Endothelial cell of umbilical vein (primary cell): ENCODE data around the gene CATSPERD. TPM values are rescaled to one million over a fixed set of nuclear protein-coding genes. Genes with fewer than 3 reads are reported as not detected.

Experiments
- BruUV-seq: library from RNA; stranded (reverse); fragments of 400-500 nt; replicated peaks from 2 replicates; lab custom pipeline; 2021; lab: Mats Ljungman, UMichigan
- CTCF ChIA-PET: fragments of 300-600, 350-600 bp; sonication (Branson Sonifier 250); formaldehyde crosslinking; loops from one replicate; lab custom pipeline; 2021; ENCODE audit warnings: antibody characterized with exemption, inconsistent platforms; lab: Charles Lee
- POLR2A ChIA-PET: fragments of 300-600, 350-600 bp; sonication (Branson Sonifier 250); formaldehyde crosslinking; loops from one replicate; lab custom pipeline; 2021; ENCODE audit warnings: antibody characterized with exemption, inconsistent platforms; lab: Charles Lee
- DNase-seq: peaks from one replicate; pipeline ENCODE4 v3.0.0-alpha.2; 2011; ENCODE audit warnings: low read depth, low spot score
- FAIRE-seq: peaks from 2 replicates; lab custom pipeline; 2011; peaks lifted over from hg19 to GRCh38; lab: Jason Lieb, UNC
- H2AFZ ChIP-seq: 2 replicates; pipeline ENCODE4 v1.6.0; 2012; ENCODE audit warnings: low read depth, low read length, control low read depth, inconsistent platforms
- H3K27ac ChIP-seq: 2 replicates; pipeline ENCODE4 v1.5.1; 2011; ENCODE audit warnings: low read depth, mild to moderate bottlenecking, control low read depth, low read length, moderate library complexity; ENCODE audit not compliant: insufficient read depth
- H3K27me3 ChIP-seq, 2 experiments: 2 replicates each; pipeline versions ENCODE4 v1.6.0 to v1.6.1; 2011; ENCODE audit warnings: low read length in 2 of 2, mixed read lengths in 1 of 2; ENCODE audit not compliant: control insufficient read depth in 2 of 2, insufficient read depth in 2 of 2
- H3K36me3 ChIP-seq, 2 experiments: 2 replicates in 1 of 2; 3 replicates in 1 of 2; pipeline ENCODE4 v1.5.1; 2011; ENCODE audit warnings: low read length in 2 of 2, mild to moderate bottlenecking in 1 of 2, moderate library complexity in 1 of 2; ENCODE audit not compliant: control insufficient read depth in 2 of 2, insufficient read depth in 2 of 2; ENCODE audit errors: extremely low read depth in 1 of 2
- H3K4me1 ChIP-seq: 3 replicates; pipeline ENCODE4 v1.5.1; 2011; ENCODE audit warnings: mild to moderate bottlenecking, low read length; ENCODE audit not compliant: control insufficient read depth, insufficient read depth; ENCODE audit errors: extremely low read depth
- H3K4me2 ChIP-seq: 2 replicates; pipeline ENCODE4 v1.6.1; 2011; ENCODE audit warnings: low read length, control low read depth, mixed read lengths; ENCODE audit not compliant: insufficient read depth
- H3K4me3 ChIP-seq, 3 experiments: fragments of 200-600 bp in 1 of 3; sonication (generic), shearing (Covaris generic) in 1 of 3; replicated peaks in 1 of 3; 2 replicates each; pipeline ENCODE4 v1.5.1; 2011 to 2016; ENCODE audit warnings: control low read depth in 3 of 3, low read length in 3 of 3, mild to moderate bottlenecking in 2 of 3, inconsistent platforms in 1 of 3, low read depth in 1 of 3, moderate library complexity in 1 of 3; ENCODE audit not compliant: insufficient read depth in 1 of 3
- H3K79me2 ChIP-seq: 2 replicates; pipeline ENCODE4 v1.6.0; 2012; ENCODE audit warnings: low read length, inconsistent platforms; ENCODE audit not compliant: control insufficient read depth, insufficient read depth
- H3K9ac ChIP-seq: replicated peaks from 2 replicates; pipeline ENCODE3; 2011; ENCODE audit warnings: low read length, control low read depth; ENCODE audit not compliant: insufficient read depth; ENCODE audit errors: extremely low read depth
- H3K9me1 ChIP-seq: replicated peaks from 3 replicates; pipeline ENCODE4 v1.6.0; 2011; ENCODE audit warnings: mild to moderate bottlenecking, low read length; ENCODE audit not compliant: control insufficient read depth, insufficient read depth; ENCODE audit errors: extremely low read depth
- H3K9me3 ChIP-seq: replicated peaks from 2 replicates; pipeline ENCODE4 v1.5.1; 2012; ENCODE audit warnings: low read length, inconsistent platforms; ENCODE audit not compliant: control insufficient read depth, insufficient read depth
- H4K20me1 ChIP-seq: replicated peaks from 2 replicates; pipeline ENCODE3; 2011; ENCODE audit warnings: mild to moderate bottlenecking, low read length; ENCODE audit not compliant: control insufficient read depth, insufficient read depth; ENCODE audit errors: extremely low read depth
- EZH2 ChIP-seq: IDR thresholded peaks from 2 replicates; pipeline ENCODE4 v1.6.1; 2012; ENCODE audit warnings: borderline replicate concordance, low read depth, mild to moderate bottlenecking, moderate library complexity, low read length, inconsistent platforms; ENCODE audit not compliant: severe bottlenecking
- FOS ChIP-seq: IDR thresholded peaks from 2 replicates; pipeline ENCODE4 v1.6.1; 2011; ENCODE audit warnings: mild to moderate bottlenecking, low read length, moderate library complexity, borderline replicate concordance; ENCODE audit not compliant: insufficient read depth
- GATA2 ChIP-seq: IDR thresholded peaks from 2 replicates; pipeline ENCODE4 v1.7.0; 2011; ENCODE audit warnings: low read depth, mild to moderate bottlenecking, moderate library complexity, mixed read lengths, low read length; ENCODE audit not compliant: insufficient read length, insufficient read depth
- MAX ChIP-seq: IDR thresholded peaks from 2 replicates; pipeline ENCODE4 v1.6.1; 2011; ENCODE audit not compliant: insufficient read depth, insufficient read length
- MYC ChIP-seq: IDR thresholded peaks from one replicate; pipeline ENCODE4 v1.6.1; 2011; ENCODE audit warnings: mild to moderate bottlenecking, low read depth, low read length
- POLR2A ChIP-seq: IDR thresholded peaks from 2 replicates; pipeline ENCODE4 v1.6.1; 2012; ENCODE audit warnings: low read depth, mild to moderate bottlenecking, control low read depth, low read length
- POLR2AphosphoS5 ChIP-seq: IDR thresholded peaks from 2 replicates; pipeline ENCODE4 v1.6.1; 2012; ENCODE audit warnings: low read depth, mild to moderate bottlenecking, control low read depth, low read length, moderate library complexity; ENCODE audit not compliant: insufficient read depth
- dilution Hi-C: fragments of 300-500 bp; cut with MboI; formaldehyde crosslinking; loops from one replicate; pipeline ENCODE4 v1.15.0; 2019; ENCODE audit warnings: low sequenced_read_pairs; ENCODE audit not compliant: extremely low pct_ligation_motif_present
- intact Hi-C: fragments of 100-400 bp; cut with micrococcal nuclease; formaldehyde crosslinking; loops from one replicate; pipeline ENCODE4 v1.10.0; 2022
- polyA plus RNA-seq, 4 experiments: library from polyadenylated mRNA; depleted of rRNA in 3 of 4; stranded (reverse) in 3 of 4; unstranded in 1 of 4; fragments of >200 nt; gene quantifications; 2 replicates each; pipeline versions ENCODE4 v1.2.1 to v1.2.3, GENCODE V29; 2011 to 2012; ENCODE audit warnings: missing spikeins in 1 of 4
- total RNA-seq: library from RNA; stranded (reverse); gene quantifications from 2 replicates; pipeline ENCODE4 v1.2.3, GENCODE V29; 2021

The CATSPERD gene
- total and polyA plus RNA-seq, 2 donors (not counting 3 experiments of a cell fraction or from before 2014, with no cell fraction given): not detected

- H3K36me3 ChIP-seq: no peaks in the 10 kb centered on the region
- H3K9me3 ChIP-seq: no peaks in the 10 kb centered on the region
- no peak overlapping the region for H3K4me2 ChIP-seq
- dilution Hi-C loops (no loop called here), intact Hi-C loops (no loop called here)
- DNase-seq (no peak), FAIRE-seq (no peak)
- peaks cover 0 to 3% of the 10 kb centered on the region in 2 experiments for H3K27me3 ChIP-seq
- no TSS peak for BruUV-seq
- H3K4me3 ChIP-seq: no peak overlapping the region
- no peaks in the 10 kb centered on the region for H3K9me1 ChIP-seq
- H3K4me1 ChIP-seq: peaks cover 7% of the 10 kb centered on the region
- ChIA-PET CTCF (interaction anchor here (0.7 to 4.6 kb wide), 2 partner anchors 8 to 21 kb away, joined by 3 to 24 read pairs; partner anchors contain the start of gene NRTN), POLR2A (no interaction called here)
- H3K27ac ChIP-seq: no peak overlapping the region
- no peak overlapping the region for H2AFZ ChIP-seq
- TF ChIP-seq MAX (no peak), POLR2A (no peak), GATA2 (no peak), MYC (no peak), POLR2AphosphoS5 (no peak), EZH2 (no peak), FOS (no peak)
- no peaks in the 10 kb centered on the region for H3K79me2 ChIP-seq
- H4K20me1 ChIP-seq: no peaks in the 10 kb centered on the region
- H3K9ac ChIP-seq: no peak overlapping the region
Measured at GRCh38 chr19:5825178-5825577, 104.7 kb downstream of the CATSPERD start.
